MM.1S (cell line): Measurements from ENCODE around the gene IFTAP.

Experiments used
- DNase-seq: peaks from one replicate; pipeline ENCODE4 v3.0.0-alpha.2; 2015
- H2AFZ ChIP-seq: fragments of 300-600 bp; sonication (generic); 2 replicates; pipeline ENCODE4 v1.6.0; 2016; ENCODE audit warnings: antibody characterized with exemption, low read length
- H3F3A ChIP-seq: fragments of 300-600 bp; sonication (generic); 2 replicates; pipeline ENCODE4 v1.6.1; 2016; ENCODE audit warnings: mild to moderate bottlenecking, antibody characterized with exemption, low read length, moderate library complexity, mixed read lengths; ENCODE audit not compliant: insufficient read depth
- H3K27ac ChIP-seq: fragments of 300-600 bp; sonication (generic); 2 replicates; pipeline ENCODE4 v1.5.1; 2016; ENCODE audit warnings: mild to moderate bottlenecking, low read length
- H3K27me3 ChIP-seq: fragments of 300-600 bp; sonication (generic); replicated peaks from 2 replicates; pipeline ENCODE4 v1.6.0; 2016; ENCODE audit warnings: low read length; ENCODE audit not compliant: insufficient read depth
- H3K36me3 ChIP-seq: fragments of 300-600 bp; sonication (generic); replicated peaks from 2 replicates; pipeline ENCODE4 v1.6.1; 2016; ENCODE audit warnings: mild to moderate bottlenecking, low read length, mixed read lengths; ENCODE audit not compliant: insufficient read depth
- H3K4me1 ChIP-seq: fragments of 300-600 bp; sonication (generic); 2 replicates; pipeline ENCODE4 v1.6.1; 2016; ENCODE audit warnings: low read length, mixed read lengths
- H3K4me2 ChIP-seq: fragments of 300-600 bp; sonication (generic); 2 replicates; pipeline ENCODE4 v1.6.0; 2016; ENCODE audit warnings: low read depth, low read length
- H3K4me3 ChIP-seq: fragments of 300-600 bp; sonication (generic); 2 replicates; pipeline ENCODE4 v1.5.1; 2016; ENCODE audit warnings: low read length, mixed read lengths
- H3K79me2 ChIP-seq: fragments of 300-600 bp; sonication (generic); 2 replicates; pipeline ENCODE4 v1.6.1; 2016; ENCODE audit warnings: mixed run types, low read length, mixed read lengths
- H3K9ac ChIP-seq: fragments of 300-600 bp; sonication (generic); 2 replicates; pipeline ENCODE4 v1.6.1; 2016; ENCODE audit warnings: low read length, mixed read lengths
- H3K9me2 ChIP-seq: fragments of 300-600 bp; sonication (generic); replicated peaks from 2 replicates; pipeline ENCODE4 v1.6.1; 2016; ENCODE audit warnings: mild to moderate bottlenecking, low read length, mixed read lengths; ENCODE audit not compliant: insufficient read depth
- H3K9me3 ChIP-seq: fragments of 300-600 bp; sonication (generic); replicated peaks from 2 replicates; pipeline ENCODE4 v1.6.1; 2016; ENCODE audit warnings: mild to moderate bottlenecking, low read length, mixed read lengths; ENCODE audit not compliant: insufficient read depth
- H4K20me1 ChIP-seq: fragments of 300-600 bp; sonication (generic); 2 replicates; pipeline ENCODE4 v1.6.1; 2016; ENCODE audit warnings: mild to moderate bottlenecking, low read length, moderate library complexity, mixed read lengths; ENCODE audit not compliant: insufficient read depth
- CTCF ChIP-seq: fragments of 300-600 bp; sonication (generic); IDR thresholded peaks from 2 replicates; pipeline ENCODE4 v1.5.1; 2016; ENCODE audit warnings: antibody characterized with exemption, low read length, mixed read lengths
- EZH2 ChIP-seq: fragments of 300-600 bp; sonication (generic); optimal IDR thresholded peaks from 2 replicates; pipeline ENCODE3; 2017; ENCODE audit warnings: low read depth, mild to moderate bottlenecking, antibody characterized with exemption, low read length, mixed read lengths
- EZH2phosphoT487 ChIP-seq: fragments of 300-600 bp; sonication (generic); IDR thresholded peaks from 2 replicates; pipeline ENCODE4 v1.6.1; 2018; ENCODE audit warnings: antibody characterized with exemption, low read length

IFTAP gene

GRCh38 chr11:36608491-36609199, 14.3 kb downstream of the IFTAP start:
- Histone ChIP-seq H3K27me3 (no peaks in the 10 kb centered on the region), H3K9me2 (no peaks in the 10 kb centered on the region), H3F3A (peaks cover 16% of the 10 kb centered on the region), H3K27ac (no peak overlapping the region), H3K9me3 (no peaks in the 10 kb centered on the region), H3K4me3 (no peak overlapping the region), H2AFZ (no peak overlapping the region), H3K4me2 (no peak overlapping the region), H3K79me2 (no peaks in the 10 kb centered on the region), H4K20me1 (no peaks in the 10 kb centered on the region), H3K9ac (no peak overlapping the region), H3K36me3 (no peaks in the 10 kb centered on the region), H3K4me1 (peaks cover 15% of the 10 kb centered on the region)
- no peak for TF ChIP-seq CTCF
- TF ChIP-seq EZH2phosphoT487, result no peak
- no peak for TF ChIP-seq EZH2
- DNase-seq, result no peak

DNA sequence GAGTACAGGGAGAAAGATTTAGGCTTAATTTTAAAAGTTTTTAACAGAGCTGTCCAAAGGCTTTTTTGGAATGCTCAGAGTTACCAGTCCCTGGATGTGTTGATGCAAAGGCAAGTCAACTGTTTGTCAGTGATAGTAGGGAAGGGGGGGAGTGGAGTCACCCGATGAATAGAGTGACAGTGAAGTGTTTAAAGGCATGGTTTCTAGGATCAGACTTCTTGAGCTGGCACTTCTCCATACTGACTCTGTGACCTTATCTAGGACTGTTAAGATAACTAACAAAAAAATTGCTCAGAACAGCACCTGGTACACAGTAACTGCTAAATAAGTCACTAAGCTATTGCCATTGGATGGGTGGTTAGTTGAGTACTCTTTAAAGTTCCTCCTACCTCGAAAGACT, 15.1 kb downstream of the IFTAP start:
- Histone ChIP-seq H2AFZ (no peak overlapping the region), H3K4me2 (no peak overlapping the region)

GRCh38 chr11:36615826-36616225, 21.5 kb downstream of the IFTAP start:
- H3K79me2 ChIP-seq, result no peaks in the 10 kb centered on the region
- H3K4me3 ChIP-seq, result no peak overlapping the region
- H3K27ac ChIP-seq, result no peak overlapping the region
- H2AFZ ChIP-seq, result no peak overlapping the region
- H3K4me1 ChIP-seq, result no peaks in the 10 kb centered on the region
- H3F3A ChIP-seq, result no peaks in the 10 kb centered on the region
- H4K20me1 ChIP-seq, result no peaks in the 10 kb centered on the region
- H3K27me3 ChIP-seq, result no peaks in the 10 kb centered on the region
- no peak for TF ChIP-seq CTCF
- no peak for TF ChIP-seq EZH2
- TF ChIP-seq EZH2phosphoT487, result no peak
- no peaks in the 10 kb centered on the region for H3K9me3 ChIP-seq
- H3K36me3 ChIP-seq, result no peaks in the 10 kb centered on the region
- no peak overlapping the region for H3K9ac ChIP-seq
- no peak overlapping the region for H3K4me2 ChIP-seq
- DNase-seq, result no peak
- no peaks in the 10 kb centered on the region for H3K9me2 ChIP-seq

More for the DNA sequence above, 15.1 kb downstream of the IFTAP start:
- Histone ChIP-seq H3K79me2 (no peaks in the 10 kb centered on the region), H4K20me1 (no peaks in the 10 kb centered on the region), H3K4me1 (peaks cover 14% of the 10 kb centered on the region), H3K9me2 (no peaks in the 10 kb centered on the region), H3F3A (peaks cover 16% of the 10 kb centered on the region), H3K27ac (no peak overlapping the region), H3K36me3 (no peaks in the 10 kb centered on the region), H3K4me3 (no peak overlapping the region), H3K27me3 (no peaks in the 10 kb centered on the region), H3K9me3 (no peaks in the 10 kb centered on the region), H3K9ac (no peak overlapping the region)
- no peak for TF ChIP-seq CTCF
- no peak for TF ChIP-seq EZH2phosphoT487
- TF ChIP-seq EZH2, result no peak
- no peak for DNase-seq
